Activated CD8-positive, alpha-beta memory T cell treated with anti-CD3 and anti-CD28 coated beads for 24 hours (primary cell): ENCODE data around the gene CHST14.

Source experiments
- DNase-seq: peaks from one replicate; pipeline ENCODE4 v3.0.0-alpha.2; 2020

CHST14 gene

GRCh38 chr15:40441565-40442531 is 28.9 kb upstream of the CHST14 start:
- peak; percentile 72 for DNase-seq

DNA sequence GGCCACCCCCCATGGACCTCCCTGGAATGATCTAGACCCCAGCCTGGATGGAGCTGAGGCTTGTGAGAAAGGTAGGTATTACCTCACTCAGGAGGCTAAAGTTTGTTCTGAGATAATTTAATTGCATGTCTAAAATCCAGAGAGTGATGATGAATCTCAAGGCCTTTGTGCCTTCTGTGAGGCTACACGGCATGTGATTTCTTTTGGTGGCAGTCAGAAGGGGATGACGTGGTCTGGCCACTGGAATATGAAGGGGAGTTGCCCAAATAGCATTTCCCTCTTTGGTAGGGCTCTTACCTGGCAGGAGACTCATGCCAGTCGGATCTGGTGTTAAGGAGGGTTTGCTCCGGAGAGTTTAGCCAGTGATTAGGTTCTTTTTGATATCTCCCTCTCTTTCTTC is 27.5 kb upstream of the CHST14 start:
- no peak for DNase-seq

DNA sequence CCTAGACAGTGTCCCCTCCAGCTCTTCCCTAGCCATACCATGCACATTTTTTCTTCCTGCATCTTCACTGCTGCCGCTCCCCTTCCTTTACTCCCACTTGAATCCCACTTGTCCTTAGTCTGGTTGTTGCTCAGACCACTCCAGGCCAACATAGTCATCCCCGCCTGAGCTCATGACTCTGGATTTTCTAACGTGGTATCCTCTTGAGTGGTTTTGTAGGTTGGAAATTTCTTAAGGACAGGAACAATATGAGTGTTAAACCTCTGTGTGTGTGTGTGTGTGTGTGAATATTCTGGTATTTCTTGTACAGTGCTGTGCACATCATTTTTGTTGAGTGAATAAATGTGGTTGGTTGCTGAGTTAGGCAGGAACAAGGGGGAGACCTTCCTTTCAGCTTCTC is 26.9 kb upstream of the CHST14 start:
- DNase-seq, result no peak

DNA sequence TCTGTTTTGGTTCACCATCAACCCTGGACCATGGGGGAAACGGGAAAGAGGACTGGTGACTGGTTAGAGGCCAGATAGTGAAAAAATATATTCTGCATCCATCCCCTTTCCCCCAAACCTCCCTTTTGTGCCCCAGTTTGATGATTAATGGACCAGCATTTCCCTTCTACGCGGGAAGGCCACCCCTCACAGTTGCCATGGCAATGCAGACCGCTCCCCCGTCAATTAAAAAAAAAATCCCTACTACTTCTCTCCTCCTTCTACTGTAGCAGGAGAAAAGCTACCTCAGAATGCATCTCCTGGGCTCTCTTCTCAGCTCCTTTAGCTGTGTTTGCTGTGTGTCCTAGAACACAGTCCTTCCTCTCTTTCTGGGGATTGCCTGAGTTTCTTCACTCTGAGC is 26.0 kb upstream of the CHST14 start:
- no peak for DNase-seq

GRCh38 chr15:40445421-40445922 is 25.3 kb upstream of the CHST14 start:
- no peak for DNase-seq

GRCh38 chr15:40446144-40446543 is 24.6 kb upstream of the CHST14 start:
- no peak for DNase-seq

DNA sequence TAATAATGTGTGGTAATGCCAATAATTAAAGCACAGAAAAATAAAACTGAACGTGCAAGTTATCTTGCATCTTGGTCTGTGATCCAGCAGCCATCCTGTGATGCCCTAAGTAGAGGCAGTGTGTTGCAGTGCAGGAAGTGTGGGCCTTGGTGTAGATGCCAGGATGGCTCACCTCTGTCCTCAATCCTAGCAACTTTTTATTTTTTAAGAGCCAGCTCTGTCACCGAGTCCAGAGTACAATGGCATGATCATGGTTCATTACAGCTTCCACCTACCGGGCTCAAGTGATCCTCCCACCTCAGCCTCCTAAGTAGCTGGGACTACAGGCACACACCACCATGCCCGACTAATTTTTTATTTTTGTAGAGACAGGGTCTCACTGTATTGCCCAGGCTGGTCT is 22.4 kb upstream of the CHST14 start:
- no peak for DNase-seq

- DNase-seq, result no peak
These were observed 21.5 kb upstream of the CHST14 start for GRCh38 chr15:40449275-40449674.

- no peak for DNase-seq
These were observed 20.7 kb upstream of the CHST14 start for GRCh38 chr15:40450047-40450446.

GRCh38 chr15:40451527-40452158 is 19.1 kb upstream of the CHST14 start:
- no peak for DNase-seq

- DNase-seq, result no peak
These were observed 18.3 kb upstream of the CHST14 start for GRCh38 chr15:40452296-40453090.

GRCh38 chr15:40453941-40454340 is 16.8 kb upstream of the CHST14 start:
- DNase-seq, result peak; percentile 65

DNA sequence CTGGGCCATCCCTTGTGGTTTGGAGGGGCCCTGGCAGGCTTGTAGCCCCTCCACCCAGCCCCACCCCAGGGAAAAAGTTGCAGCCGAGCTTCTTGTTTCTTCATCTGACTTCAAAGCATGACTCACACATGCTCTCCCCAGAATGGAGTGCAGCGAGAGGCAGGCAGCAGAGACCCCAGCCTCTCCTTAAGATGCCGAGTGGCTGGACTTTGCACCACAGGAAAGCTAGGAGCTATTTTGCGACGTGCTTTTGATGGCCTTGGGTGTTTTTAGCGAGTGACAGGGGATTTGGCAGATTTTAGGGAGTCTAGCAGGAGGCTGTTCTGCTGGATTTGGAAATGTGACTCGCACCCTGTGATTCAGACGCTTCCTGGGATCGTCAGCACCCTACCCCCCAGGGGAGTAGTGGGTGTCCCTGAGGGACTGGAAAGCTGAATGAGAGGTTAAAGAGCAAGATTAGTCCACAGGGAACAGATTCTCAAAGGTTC is 15.8 kb upstream of the CHST14 start:
- no peak for DNase-seq

- DNase-seq, result no peak
These were observed 14.5 kb upstream of the CHST14 start for GRCh38 chr15:40456299-40456712.

DNA sequence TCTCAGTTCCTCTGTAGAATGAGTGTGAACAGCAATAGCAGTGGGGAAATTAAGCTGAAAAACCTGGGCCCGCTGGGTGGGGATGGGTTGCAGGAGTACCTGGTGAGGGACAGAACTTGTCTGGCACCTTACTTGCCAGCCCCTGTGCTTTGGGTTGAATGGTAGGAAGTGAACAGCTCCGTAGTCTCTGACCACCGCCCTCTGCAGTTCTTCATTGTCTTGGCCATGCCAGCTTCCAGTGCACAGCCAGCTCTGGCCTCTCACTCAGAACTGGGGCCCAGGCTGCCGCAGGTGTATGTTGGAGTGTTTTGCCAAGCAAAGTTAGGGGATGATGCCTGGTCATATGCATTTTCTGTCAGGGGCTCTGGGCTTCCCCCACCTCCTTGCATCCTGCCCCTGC is 14.0 kb upstream of the CHST14 start:
- DNase-seq, result no peak

- DNase-seq, result no peak
These were observed 12.1 kb upstream of the CHST14 start for GRCh38 chr15:40458495-40459371.

- no peak for DNase-seq
These were observed 11.3 kb upstream of the CHST14 start for GRCh38 chr15:40459391-40460015.

DNA sequence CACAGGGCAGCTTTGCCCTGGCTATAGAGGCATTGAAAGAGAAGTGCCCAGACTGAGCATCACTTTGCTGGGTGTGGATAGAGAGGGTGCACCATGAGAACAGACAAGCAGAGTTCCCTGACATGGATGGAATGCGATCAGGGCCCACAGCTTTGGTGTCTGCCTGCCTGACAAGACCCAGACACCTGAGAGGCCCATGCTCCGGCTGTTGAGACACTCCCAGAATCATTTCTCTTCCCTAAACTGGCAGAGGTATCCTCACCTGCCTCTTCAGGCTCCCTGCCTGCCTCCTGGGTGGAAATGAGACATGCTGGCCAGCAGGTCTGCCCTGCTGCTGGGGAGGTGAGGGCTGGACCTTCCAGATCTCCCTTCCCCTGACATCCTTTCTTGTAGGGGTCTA is 10.4 kb upstream of the CHST14 start:
- DNase-seq, result no peak

GRCh38 chr15:40461958-40462357 is 8.8 kb upstream of the CHST14 start:
- DNase-seq, result no peak

- DNase-seq, result no peak
These were observed 7.5 kb upstream of the CHST14 start for GRCh38 chr15:40463279-40463678.

DNA sequence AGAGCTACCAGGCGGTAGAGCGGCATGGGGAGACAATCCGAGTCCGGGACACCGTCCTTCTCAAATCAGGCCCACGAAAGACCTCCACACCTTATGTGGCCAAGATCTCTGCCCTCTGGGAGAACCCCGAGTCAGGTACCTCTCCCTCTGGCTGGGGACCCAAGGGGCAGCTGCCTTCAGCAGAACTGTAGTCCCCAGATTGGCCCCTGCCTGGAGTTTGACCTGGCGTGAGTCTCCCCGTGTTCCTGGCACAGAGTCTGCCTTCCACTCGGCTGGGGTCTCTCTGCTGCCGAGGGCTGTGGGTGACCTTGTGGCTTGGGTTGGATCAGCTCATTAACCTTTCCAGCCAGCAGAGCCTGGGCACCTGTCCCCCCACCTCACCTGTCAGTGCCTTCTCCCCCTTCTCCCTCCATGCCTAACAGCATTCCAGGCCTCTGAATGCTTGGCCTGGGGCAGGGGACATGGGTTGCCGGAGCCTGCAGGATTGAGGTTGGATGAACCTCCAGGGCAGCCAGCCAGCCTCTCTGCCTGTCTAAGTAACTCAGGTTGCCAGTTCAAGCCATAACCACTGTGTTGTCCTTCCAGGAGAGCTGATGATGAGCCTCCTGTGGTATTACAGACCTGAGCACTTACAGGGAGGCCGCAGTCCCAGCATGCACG is 6.8 kb upstream of the CHST14 start:
- no peak for DNase-seq
